Measurements from ENCODE around the gene HOXC11. TPM values are rescaled to one million over a fixed set of nuclear protein-coding genes. Genes with fewer than 3 reads are reported as not detected.
A peak's percentile ranks its signal among the peaks of the same experiment; 100 is the strongest.

Gene HOXC11
- total and polyA plus RNA-seq, 2 donors (not counting 1 experiment from before 2014, with no cell fraction given): not detected

- Histone ChIP-seq H3K4me1 (ENCODE audit: control insufficient read depth in 2 of 2, insufficient read depth in 2 of 2, low read length in 2 of 2) (peaks cover 35 to 64% of the 10 kb centered on the region in 2 donors), H2AFZ (ENCODE audit: insufficient read depth, low read depth, low read length, poor library complexity, severe bottlenecking) (no peak overlapping the region), H3K36me3 (replicated peaks in 1 of 2; ENCODE audit: control extremely low read depth in 1 of 2, control insufficient read depth in 1 of 2, extremely low read depth in 1 of 2, insufficient read depth in 2 of 2, low read length in 1 of 2) (no peaks in the 10 kb centered on the region), H3K4me2 (replicated peaks; ENCODE audit: low read depth, low read length, poor library complexity, severe bottlenecking) (no peak overlapping the region), H3K9me3 (ENCODE audit: control extremely low read depth in 1 of 3, control insufficient read depth in 2 of 3, insufficient read depth in 1 of 3, low read length in 2 of 3) (peaks cover 0 to 36% (median 4%) of the 10 kb centered on the region in 3 donors), H3K9ac (ENCODE audit: low read length) (no peak overlapping the region), H3K27ac (ENCODE audit: low read length in 2 of 2) (no peak overlapping the region), H4K20me1 (ENCODE audit: control insufficient read depth, insufficient read depth, low read length, poor library complexity, severe bottlenecking) (no peaks in the 10 kb centered on the region), H3K79me2 (ENCODE audit: control insufficient read depth, insufficient read depth, low read length) (no peaks in the 10 kb centered on the region), H3K4me3 (ENCODE audit: control extremely low read depth in 1 of 5, extremely low read depth in 1 of 5, insufficient read depth in 1 of 5, low read depth in 2 of 5, low read length in 4 of 5) (no peak overlapping the region), H3K27me3 (replicated peaks in 1 of 4; ENCODE audit: control extremely low read depth in 1 of 4, control insufficient read depth in 3 of 4, insufficient read depth in 4 of 4, low read length in 3 of 4) (peaks cover 0 to 91% (median 81%) of the 10 kb centered on the region in 4 experiments)
- TF ChIP-seq EZH2 (IDR thresholded peaks at IDR 0.05; ENCODE audit: borderline replicate concordance, insufficient read depth, low read depth, low read length, poor library complexity, severe bottlenecking): no peak
- TF ChIP-seq, protein P1, sequence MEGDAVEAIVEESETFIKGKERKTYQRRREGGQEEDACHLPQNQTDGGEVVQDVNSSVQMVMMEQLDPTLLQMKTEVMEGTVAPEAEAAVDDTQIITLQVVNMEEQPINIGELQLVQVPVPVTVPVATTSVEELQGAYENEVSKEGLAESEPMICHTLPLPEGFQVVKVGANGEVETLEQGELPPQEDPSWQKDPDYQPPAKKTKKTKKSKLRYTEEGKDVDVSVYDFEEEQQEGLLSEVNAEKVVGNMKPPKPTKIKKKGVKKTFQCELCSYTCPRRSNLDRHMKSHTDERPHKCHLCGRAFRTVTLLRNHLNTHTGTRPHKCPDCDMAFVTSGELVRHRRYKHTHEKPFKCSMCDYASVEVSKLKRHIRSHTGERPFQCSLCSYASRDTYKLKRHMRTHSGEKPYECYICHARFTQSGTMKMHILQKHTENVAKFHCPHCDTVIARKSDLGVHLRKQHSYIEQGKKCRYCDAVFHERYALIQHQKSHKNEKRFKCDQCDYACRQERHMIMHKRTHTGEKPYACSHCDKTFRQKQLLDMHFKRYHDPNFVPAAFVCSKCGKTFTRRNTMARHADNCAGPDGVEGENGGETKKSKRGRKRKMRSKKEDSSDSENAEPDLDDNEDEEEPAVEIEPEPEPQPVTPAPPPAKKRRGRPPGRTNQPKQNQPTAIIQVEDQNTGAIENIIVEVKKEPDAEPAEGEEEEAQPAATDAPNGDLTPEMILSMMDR (IDR thresholded peaks at IDR 0.05): no peak
- ChIA-PET CTCF (interaction anchor here (1.0 to 6.7 kb wide), 5 partner anchors 20 to 197 kb away, joined by 3 to 106 read pairs (median 5); partner anchors contain the start of gene SMUG1), POLR2A (interaction anchor here (0.6 kb wide), 1 partner anchor 206 kb away, joined by 8 read pairs; no protein-coding TSS in a partner anchor)
- H3K27ac Mint-ChIP-seq: peak overlapping the region; percentile 73
- intact Hi-C loops (cut with micrococcal nuclease): loop anchor here (5.0 kb wide), 2 partner anchors 33 to 58 kb away; partner anchors contain the start of gene HOXC12
- H3K9me3 Mint-ChIP-seq (ENCODE audit: insufficient read depth): no peaks in the 10 kb centered on the region
- DNase-seq (no peak), ATAC-seq (ENCODE audit: low read depth) (no peak)
- peaks cover 72% of the 10 kb centered on the region for H3K27me3 Mint-ChIP-seq
- WGBS (ENCODE audit: insufficient coverage): 16% methylated on average over 9 of the region's 10 CpGs
- peaks cover 32% of the 10 kb centered on the region for H3K4me1 Mint-ChIP-seq
- H3K4me3 Mint-ChIP-seq: peak overlapping the region; percentile 72
Measured at GRCh38 chr12:54010053-54010971, 37.4 kb downstream of the HOXC11 start.
